Esophagus muscularis mucosa (tissue), 4 donors: Measurements from ENCODE around the gene CORIN.

Experiments used
- CTCF ChIP-seq, 3 experiments: fragments of 200-600 bp in 2 of 3; fragments of 450-650 bp in 1 of 3; sonication (generic) in 2 of 3; IDR thresholded peaks; one replicate each; pipeline ENCODE4 v1.5.1; 2017 to 2019; ENCODE audit warnings: antibody characterized with exemption in 3 of 3, mild to moderate bottlenecking in 2 of 3, moderate library complexity in 1 of 3
- EP300 ChIP-seq: sonication (generic); formaldehyde crosslinking; IDR thresholded peaks from one replicate; pipeline ENCODE4 v1.6.1; 2017; ENCODE audit warnings: antibody characterized with exemption
- POLR2A ChIP-seq: fragments of 450-650 bp; IDR thresholded peaks from one replicate; pipeline ENCODE4 v1.6.1; 2017; ENCODE audit warnings: antibody characterized with exemption, moderate library complexity, mild to moderate bottlenecking, low read depth
- POLR2AphosphoS5 ChIP-seq, 2 donors: sonication (generic); formaldehyde crosslinking; IDR thresholded peaks; one replicate each; pipeline ENCODE4 v1.6.1; 2017; ENCODE audit warnings: antibody characterized with exemption in 2 of 2

GRCh38 chr4:47647029-47647428 lies 190.8 kb downstream of the CORIN start:
- TF ChIP-seq CTCF (IDR thresholded peaks at IDR 0.05) (no peak), EP300 (no peak), POLR2A (no peak), POLR2AphosphoS5 (IDR thresholded peaks at IDR 0.05) (no peak)
